GM18519 (cell line): ENCODE measurements around the gene LANCL1.
"Not testable (repeated sequence)": the region's sequence is repeated elsewhere in the genome, so short reads cannot be mapped to it uniquely, and the experiment has no call there.

Source experiments
- ATAC-seq: cut with Tn5 transposase; IDR thresholded peaks from one replicate; pipeline ENCODE4 v1.9.1; 2021; ENCODE audit warnings: mild to moderate bottlenecking, moderate library complexity; ENCODE audit not compliant: unreplicated experiment, low FRiP score

LANCL1 gene

GRCh38 chr2:210459880-210460279 is 16.7 kb downstream of the LANCL1 start:
- ATAC-seq, result no peak

- no peak for ATAC-seq
Measured at GRCh38 chr2:210459407-210459806, 17.2 kb downstream of the LANCL1 start.

GRCh38 chr2:210458395-210458794 is 18.2 kb downstream of the LANCL1 start:
- ATAC-seq, result no peak

- ATAC-seq, result no peak
Measured at GRCh38 chr2:210456571-210456970, 20.0 kb downstream of the LANCL1 start.

GRCh38 chr2:210454336-210454735 is 22.2 kb downstream of the LANCL1 start:
- no peak for ATAC-seq

GRCh38 chr2:210452194-210452593 is 24.4 kb downstream of the LANCL1 start:
- no peak for ATAC-seq

- ATAC-seq, result not testable (repeated sequence)
Measured at GRCh38 chr2:210450942-210451341, 25.6 kb downstream of the LANCL1 start.

- ATAC-seq, result no peak
Measured at GRCh38 chr2:210445732-210446131, 30.8 kb downstream of the LANCL1 start.

- ATAC-seq, result peak; percentile 45
Measured at GRCh38 chr2:210445116-210445707, 31.3 kb downstream of the LANCL1 start.

- no peak for ATAC-seq
Measured at GRCh38 chr2:210443527-210443926, 33.0 kb downstream of the LANCL1 start.

- no peak for ATAC-seq
Measured at GRCh38 chr2:210442878-210443277, 33.7 kb downstream of the LANCL1 start.

GRCh38 chr2:210442457-210442856 is 34.1 kb downstream of the LANCL1 start:
- ATAC-seq, result no peak

- ATAC-seq, result no peak
Measured at GRCh38 chr2:210440206-210440605, 36.4 kb downstream of the LANCL1 start.

- no peak for ATAC-seq
Measured at GRCh38 chr2:210435439-210435838, 41.1 kb downstream of the LANCL1 start.

- ATAC-seq, result no peak
Measured at GRCh38 chr2:210432633-210433032, 43.9 kb downstream of the LANCL1 start.

GRCh38 chr2:210429403-210430137 is 47.0 kb downstream of the LANCL1 start:
- ATAC-seq, result no peak

GRCh38 chr2:210428393-210429179 is 48.0 kb downstream of the LANCL1 start:
- no peak for ATAC-seq

GRCh38 chr2:210427309-210427708 is 49.2 kb downstream of the LANCL1 start:
- ATAC-seq, result not testable (repeated sequence)

GRCh38 chr2:210422366-210422765 is 54.2 kb downstream of the LANCL1 start:
- ATAC-seq, result no peak

- no peak for ATAC-seq
Measured at GRCh38 chr2:210421916-210422315, 54.6 kb downstream of the LANCL1 start.

- no peak for ATAC-seq
Measured at GRCh38 chr2:210412660-210413059, 63.9 kb downstream of the LANCL1 start.
